ENCODE data around the gene DENND1A.
"Not testable (repeated sequence)": the region's sequence is repeated elsewhere in the genome, so short reads cannot be mapped to it uniquely, and the experiment has no call there.

Gene DENND1A

DNA sequence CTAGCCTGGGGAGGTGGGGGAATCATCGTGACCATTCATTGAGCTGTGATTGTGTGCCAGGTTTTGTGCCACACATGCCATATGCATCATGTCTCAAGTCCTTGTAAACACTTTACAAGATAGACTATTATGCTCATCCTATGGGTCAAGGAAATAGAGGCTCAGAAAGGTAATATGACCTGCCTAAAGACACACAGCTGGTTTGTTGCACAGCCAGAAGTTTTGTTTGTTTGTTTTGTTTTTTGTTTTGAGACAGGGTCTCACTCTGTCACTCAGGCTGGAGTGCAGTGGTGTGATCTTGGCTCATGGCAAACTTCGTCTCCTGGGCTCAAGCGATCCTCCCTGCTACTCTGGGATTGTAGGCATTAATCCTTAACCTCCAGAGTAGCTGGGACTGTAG lies 595.3 kb downstream of the DENND1A start:
- DNase-seq (ENCODE audit: low read depth in 1 of 2, low spot score in 1 of 2) = no peak

DNA sequence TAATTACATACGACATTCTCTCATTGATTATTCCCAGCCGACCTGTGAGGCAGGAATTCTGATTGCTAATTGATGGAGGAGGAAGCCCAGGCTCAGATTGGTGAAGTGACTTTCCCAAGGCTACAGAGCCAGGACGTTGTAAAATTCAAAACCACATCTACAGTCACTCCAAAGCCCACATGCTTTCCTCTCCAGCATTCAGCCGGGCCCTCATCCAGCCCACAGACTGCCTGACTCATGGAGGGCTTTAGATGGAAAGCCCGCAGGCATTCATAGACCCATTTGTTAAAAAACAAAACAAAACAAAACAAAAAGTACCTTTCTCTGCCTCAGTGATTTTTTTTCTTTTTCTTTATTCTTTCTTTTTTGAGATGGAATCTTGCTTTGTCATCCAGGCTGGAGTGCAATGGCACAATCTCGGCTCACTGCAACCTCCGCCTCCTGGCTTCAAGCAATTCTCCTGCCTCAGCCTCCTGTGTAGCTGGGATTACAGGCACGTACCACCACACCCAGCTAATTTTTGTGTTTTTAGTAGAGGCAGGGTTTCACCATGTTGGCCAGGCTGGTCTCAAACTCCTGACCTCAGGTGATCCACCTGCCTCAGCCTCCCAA lies 596.8 kb downstream of the DENND1A start:
- not testable (repeated sequence) for DNase-seq (ENCODE audit: low read depth in 1 of 2, low spot score in 1 of 2)

- no peak for DNase-seq (ENCODE audit: low read depth in 1 of 2, low spot score in 1 of 2)
Measured at GRCh38 chr9:123331346-123332060, 598.4 kb downstream of the DENND1A start.

Measured in activated CD4-positive, alpha-beta T cell treated with anti-CD3 and anti-CD28 coated beads, Interleukin-2, amount 50 U/mL, for 24 hours (primary cell).